ENCODE data around the gene ELOVL5.

ELOVL5 gene

GRCh38 chr6:53220605-53221004 lies 128.1 kb downstream of the ELOVL5 start:
- Histone ChIP-seq H3K9me2 (ENCODE audit: low read depth, low read length) (no peaks in the 10 kb centered on the region), H3K36me3 (ENCODE audit: insufficient read depth, low read length) (no peaks in the 10 kb centered on the region), H3K4me1 (ENCODE audit: insufficient read depth, low read length, severe bottlenecking) (peaks cover 20% of the 10 kb centered on the region), H3K9me3 (ENCODE audit: low read length) (no peaks in the 10 kb centered on the region), H3K4me3 (ENCODE audit: low read depth, low read length, poor library complexity, severe bottlenecking) (no peak overlapping the region), H3K27me3 (ENCODE audit: insufficient read depth, low read length) (no peaks in the 10 kb centered on the region), H3K27ac (ENCODE audit: low read depth, low read length, poor library complexity, severe bottlenecking) (no peak overlapping the region), H2AFZ (ENCODE audit: low read length) (no peak overlapping the region), H4K20me1 (ENCODE audit: insufficient read depth, low read length) (no peaks in the 10 kb centered on the region), H3K9ac (ENCODE audit: low read length) (no peak overlapping the region), H3K4me2 (ENCODE audit: low read length) (no peak overlapping the region), H3K79me2 (ENCODE audit: insufficient read depth, low read length) (no peaks in the 10 kb centered on the region), H3F3A (ENCODE audit: insufficient read depth, low read length) (no peaks in the 10 kb centered on the region)
- TF ChIP-seq CTCF (IDR thresholded peaks at IDR 0.05; ENCODE audit: low read length) (no peak), EZH2 (IDR thresholded peaks at IDR 0.05; ENCODE audit: borderline replicate concordance, low read length) (no peak)

All from OCI-LY1 (cell line).